Upper lobe of left lung (tissue), 6 donors: ENCODE measurements around the gene MRPS5. TPM values are rescaled to one million over a fixed set of nuclear protein-coding genes. Genes with fewer than 3 reads are reported as not detected.

Source experiments
- ATAC-seq, 2 donors: fragments of 200-7000 bp; cut with Tn5 transposase; one replicate each; pipeline ENCODE4 v1.9.1; 2022; ENCODE audit warnings: mild to moderate bottlenecking in 2 of 2, moderate library complexity in 2 of 2; ENCODE audit not compliant: low FRiP score in 2 of 2
- DNase-seq, 2 donors: peaks; one replicate each; pipeline ENCODE4 v3.0.0-alpha.2; 2019 to 2020
- H3K27ac ChIP-seq, 4 donors: fragments of 200-600 bp; sonication (generic); one replicate each; pipeline ENCODE4 v1.5.1; 2016 to 2019
- H3K27me3 ChIP-seq, 4 donors: fragments of 200-600 bp; sonication (generic); one replicate each; pipeline ENCODE4 v1.5.1; 2017 to 2019
- H3K36me3 ChIP-seq, 4 donors: fragments of 200-600 bp; sonication (generic); one replicate each; pipeline ENCODE4 v1.5.1; 2016 to 2019
- H3K4me1 ChIP-seq, 4 donors: fragments of 200-600 bp; sonication (generic); one replicate each; pipeline ENCODE4 v1.5.1; 2018 to 2019
- H3K4me3 ChIP-seq, 4 donors: fragments of 200-600 bp; sonication (generic); one replicate each; pipeline ENCODE4 v1.5.1; 2017 to 2019; ENCODE audit warnings: mild to moderate bottlenecking in 2 of 4, moderate library complexity in 1 of 4
- H3K9me3 ChIP-seq, 4 donors: fragments of 200-600 bp; sonication (generic); one replicate each; pipeline ENCODE4 v1.5.1; 2018 to 2019
- EP300 ChIP-seq, 4 donors: sonication (generic); formaldehyde crosslinking; IDR thresholded peaks; one replicate each; pipeline ENCODE4 v1.5.1; 2017; ENCODE audit warnings: antibody characterized with exemption in 4 of 4, control low read depth in 2 of 4
- POLR2A ChIP-seq, 4 donors: fragments of 450-650 bp; IDR thresholded peaks; one replicate each; pipeline ENCODE4 v1.5.1; 2016 to 2017; ENCODE audit warnings: antibody characterized with exemption in 4 of 4, mild to moderate bottlenecking in 2 of 4
- POLR2AphosphoS5 ChIP-seq, 2 donors: sonication (generic); formaldehyde crosslinking; IDR thresholded peaks; one replicate each; pipeline ENCODE4 v1.5.1; 2017; ENCODE audit warnings: antibody characterized with exemption in 2 of 2
- WGBS, 2 donors: methylation state at CpG; one replicate each; pipeline ENCODE4 v1.1.5; 2017 to 2018; 5-methylcytosine and 5-hydroxymethylcytosine counted together
- total RNA-seq, 6 donors: library from RNA; depleted of rRNA in 4 of 6; stranded (reverse); fragments of >200 nt in 4 of 6; gene quantifications; one replicate each; pipeline versions ENCODE4 v1.1.0 to v1.2.1, GENCODE V29; 2016 to 2021
- TF ChIP-seq, protein P1 (sequence below), 6 experiments: fragments of 450-650 bp in 4 of 6; fragments of 200-600 bp in 2 of 6; sonication (generic) in 2 of 6; IDR thresholded peaks; one replicate each; pipeline ENCODE4 v1.5.1; 2016 to 2019; ENCODE audit warnings: antibody characterized with exemption in 6 of 6
- donor health status: DM: no; HTN: no; CAD: no; lungs with moderate emphysema.
- donor health status: DM: no; HTN: yes; CAD: no; lungs with severe emphysema.

The MRPS5 gene
- total RNA-seq, 6 donors from 2014 or later: 37.5 to 77.5 (median 47.9) TPM

DNA sequence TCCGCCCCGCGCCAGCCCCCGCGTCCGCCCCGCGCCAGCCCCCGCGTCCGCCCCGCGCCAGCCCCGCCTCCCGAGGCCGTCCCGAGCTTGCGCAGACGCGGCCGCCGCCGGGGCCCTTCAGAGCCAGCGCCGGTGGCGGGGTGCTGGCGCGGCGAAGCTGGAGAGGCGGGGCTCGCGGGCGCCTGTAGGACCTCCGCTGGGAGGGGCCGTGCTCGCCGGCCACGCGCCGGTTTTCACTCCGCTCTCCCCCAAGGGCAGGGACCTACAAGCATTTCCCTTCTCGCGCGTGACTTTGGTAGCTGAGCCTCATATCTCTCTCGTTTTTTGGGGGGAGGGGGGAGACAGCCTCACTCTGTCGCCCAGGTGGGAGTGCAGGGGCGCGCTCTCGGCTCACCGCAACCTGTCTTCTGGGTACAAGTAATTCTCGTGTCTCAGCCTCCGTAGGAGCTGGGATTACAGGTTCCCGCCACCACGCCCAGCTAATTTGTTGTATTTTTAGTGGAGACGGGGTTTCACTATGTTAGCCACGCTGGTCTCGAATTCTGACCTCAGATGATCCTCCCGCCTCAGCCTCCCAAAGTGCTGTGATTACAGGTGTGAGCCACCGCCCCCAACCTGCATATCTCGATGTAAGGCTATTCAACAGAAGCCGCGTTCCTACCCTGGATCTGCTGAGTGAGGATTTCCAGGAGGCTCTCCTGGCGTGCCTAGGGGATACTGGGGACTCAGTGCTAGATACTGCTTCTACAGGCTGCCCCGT lies 38.3 kb upstream of the MRPS5 start, which contains the start of gene ZNF514:
Gene ZNF514, minus strand, starts transcription at position 159 of the 760 bp plus-strand sequence. CDS start 6,595 bp downstream, outside the sequence.
- Histone ChIP-seq H3K27me3 (no peaks in the 10 kb centered on the region), H3K27ac (peak within 1 kb of the TSS; percentile 73 to 87 (median 78)), H3K4me3 (peak within 1 kb of the TSS; percentile 54 to 87 (median 64)), H3K4me1 (peaks cover 14 to 31% (median 15%) of the 10 kb centered on the region in 4 donors), H3K9me3 (peaks cover 0 to 7% (median 2%) of the 10 kb centered on the region in 4 donors), H3K36me3 (peaks cover 0 to 12% (median 7%) of the 10 kb centered on the region in 4 donors)
- ATAC-seq (peak; percentile 80 to 97), DNase-seq (peak; percentile 84 to 97)
- WGBS, 2 donors: 22 to 39% methylated on average over 19 to 30 of the region's 64 CpGs
- peak in 1 of 2 donors; percentile 7 for TF ChIP-seq POLR2AphosphoS5 (IDR thresholded peaks at IDR 0.05)
- TF ChIP-seq POLR2A (IDR thresholded peaks at IDR 0.05): peak in 2 of 4 donors; percentile 12 to 27
- TF ChIP-seq, protein P1, sequence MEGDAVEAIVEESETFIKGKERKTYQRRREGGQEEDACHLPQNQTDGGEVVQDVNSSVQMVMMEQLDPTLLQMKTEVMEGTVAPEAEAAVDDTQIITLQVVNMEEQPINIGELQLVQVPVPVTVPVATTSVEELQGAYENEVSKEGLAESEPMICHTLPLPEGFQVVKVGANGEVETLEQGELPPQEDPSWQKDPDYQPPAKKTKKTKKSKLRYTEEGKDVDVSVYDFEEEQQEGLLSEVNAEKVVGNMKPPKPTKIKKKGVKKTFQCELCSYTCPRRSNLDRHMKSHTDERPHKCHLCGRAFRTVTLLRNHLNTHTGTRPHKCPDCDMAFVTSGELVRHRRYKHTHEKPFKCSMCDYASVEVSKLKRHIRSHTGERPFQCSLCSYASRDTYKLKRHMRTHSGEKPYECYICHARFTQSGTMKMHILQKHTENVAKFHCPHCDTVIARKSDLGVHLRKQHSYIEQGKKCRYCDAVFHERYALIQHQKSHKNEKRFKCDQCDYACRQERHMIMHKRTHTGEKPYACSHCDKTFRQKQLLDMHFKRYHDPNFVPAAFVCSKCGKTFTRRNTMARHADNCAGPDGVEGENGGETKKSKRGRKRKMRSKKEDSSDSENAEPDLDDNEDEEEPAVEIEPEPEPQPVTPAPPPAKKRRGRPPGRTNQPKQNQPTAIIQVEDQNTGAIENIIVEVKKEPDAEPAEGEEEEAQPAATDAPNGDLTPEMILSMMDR (IDR thresholded peaks at IDR 0.05): no peak
- TF ChIP-seq EP300 (IDR thresholded peaks at IDR 0.05): no peak

DNA sequence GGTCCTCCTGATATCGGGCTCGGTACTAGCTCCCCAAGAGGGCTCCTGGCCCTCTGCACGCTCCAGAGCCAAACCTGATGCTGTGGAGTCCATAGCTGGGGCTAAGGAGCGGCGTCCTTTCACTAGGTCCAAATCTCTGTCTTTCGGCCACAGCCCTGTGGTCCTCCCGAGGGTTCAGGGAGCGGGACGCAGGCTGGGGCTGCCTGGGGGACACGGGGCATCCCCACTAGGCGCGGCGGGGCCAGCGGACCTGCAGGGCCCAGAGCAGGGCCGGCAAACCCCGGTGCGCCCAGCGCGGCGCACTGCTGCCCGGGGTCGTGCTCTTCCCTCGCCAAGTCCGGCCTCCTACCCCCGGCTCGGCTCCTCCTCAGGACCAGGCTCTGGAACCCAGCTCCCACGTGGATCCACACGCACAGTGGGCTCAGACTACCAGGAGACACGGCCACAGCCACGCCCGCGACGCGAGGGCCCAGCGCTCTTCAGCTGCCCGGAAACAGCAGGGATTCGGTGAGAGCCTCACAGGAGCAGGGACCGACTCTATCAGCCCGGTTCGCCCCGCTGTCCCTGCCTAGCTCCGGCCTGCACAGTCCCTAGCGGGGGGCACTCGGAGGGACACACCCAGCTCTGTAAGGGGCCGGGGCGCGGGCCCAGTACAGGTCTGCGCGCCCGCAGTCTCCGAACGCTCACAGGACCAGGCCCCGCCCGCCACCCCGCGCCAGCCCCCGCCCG lies 37.4 kb upstream of the MRPS5 start:
- TF ChIP-seq EP300 (IDR thresholded peaks at IDR 0.05) (no peak), POLR2A (IDR thresholded peaks at IDR 0.05) (no peak), POLR2AphosphoS5 (IDR thresholded peaks at IDR 0.05) (no peak)
- TF ChIP-seq, protein P1 (IDR thresholded peaks at IDR 0.05): no peak
- H3K27me3 ChIP-seq: no peaks in the 10 kb centered on the region

DNA sequence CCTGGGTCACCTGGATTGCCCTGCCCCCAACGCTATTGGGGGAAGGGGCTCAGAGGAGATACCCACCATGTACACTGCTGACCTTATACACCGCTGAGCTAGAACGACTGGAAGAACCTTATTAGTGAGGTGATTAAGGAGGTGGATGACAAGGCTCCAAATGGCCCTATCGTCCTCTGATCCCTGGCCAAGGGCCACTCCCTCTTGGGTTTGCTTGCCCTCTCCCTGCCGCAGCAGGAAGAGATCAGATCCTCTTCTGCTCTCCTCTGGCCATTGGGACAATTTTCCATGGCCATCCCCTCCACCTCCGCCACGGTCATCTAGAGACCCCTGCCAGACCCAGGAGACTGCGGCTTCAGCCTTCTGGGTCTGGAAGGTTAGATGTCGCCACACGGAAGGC lies 36.8 kb upstream of the MRPS5 start:
- H3K36me3 ChIP-seq: peaks cover 0 to 22% (median 16%) of the 10 kb centered on the region in 4 donors
- peaks cover 6 to 20% (median 10%) of the 10 kb centered on the region in 4 donors for H3K4me1 ChIP-seq
- H3K4me3 ChIP-seq: peak overlapping the region; percentile 54 to 87 (median 64)
- 57 to 71% methylated on average over 7 to 10 of the region's 10 CpGs for WGBS, 2 donors
- ATAC-seq (no peak), DNase-seq (no peak)
- no peaks in the 10 kb centered on the region for H3K27me3 ChIP-seq
- TF ChIP-seq POLR2AphosphoS5 (IDR thresholded peaks at IDR 0.05) (no peak), EP300 (IDR thresholded peaks at IDR 0.05) (no peak), POLR2A (IDR thresholded peaks at IDR 0.05) (no peak)
- TF ChIP-seq, protein P1 (IDR thresholded peaks at IDR 0.05): no peak
- H3K27ac ChIP-seq: no peak overlapping the region
- H3K9me3 ChIP-seq: peaks cover 0 to 16% (median 5%) of the 10 kb centered on the region in 4 donors

More for the DNA sequence above, 37.4 kb upstream of the MRPS5 start:
- Histone ChIP-seq H3K27ac (peak overlapping the region; percentile 73 to 87 (median 78)), H3K4me1 (peaks cover 6 to 24% (median 10%) of the 10 kb centered on the region in 4 donors), H3K9me3 (peaks cover 0 to 10% (median 5%) of the 10 kb centered on the region in 4 donors), H3K4me3 (peak overlapping the region; percentile 54 to 87 (median 64)), H3K36me3 (peaks cover 0 to 20% (median 12%) of the 10 kb centered on the region in 4 donors)
- peak; percentile 69 to 76 for ATAC-seq
- peak; percentile 40 to 90 for DNase-seq
- WGBS, 2 donors: 16 to 20% methylated on average over 1 to 5 of the region's 58 CpGs

DNA sequence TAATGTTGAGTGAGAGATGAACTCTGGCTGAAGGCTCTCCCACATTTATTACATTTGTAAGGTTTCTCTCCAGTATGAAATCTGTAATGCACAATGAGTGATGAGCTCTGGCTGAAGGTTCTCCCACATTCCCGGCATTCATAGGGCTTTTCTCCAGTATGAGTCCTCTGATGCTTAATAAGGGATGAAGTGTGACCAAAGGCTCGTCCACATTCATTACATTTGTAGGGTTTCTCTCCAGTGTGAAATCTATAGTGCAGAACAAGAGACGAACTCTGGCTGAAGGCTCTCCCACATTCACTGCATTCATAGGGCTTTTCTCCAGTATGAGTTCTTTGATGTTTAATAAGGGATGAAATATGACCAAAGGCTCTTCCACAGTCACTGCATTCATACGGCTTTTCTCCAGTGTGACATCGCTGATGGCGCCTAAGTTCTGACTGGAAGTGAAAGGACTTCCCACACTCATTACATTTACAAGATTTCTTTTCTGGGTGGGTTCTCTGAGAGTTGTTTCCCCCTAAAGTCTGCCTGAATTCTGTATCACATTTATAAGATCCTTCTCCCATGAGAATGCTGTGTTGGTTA lies 27.9 kb upstream of the MRPS5 start:
- no peaks in the 10 kb centered on the region for H3K4me1 ChIP-seq
- 94% methylated on average over 6 of the region's 6 CpGs for WGBS, 2 donors
- H3K4me3 ChIP-seq: no peak overlapping the region
- no peaks in the 10 kb centered on the region for H3K27me3 ChIP-seq
- ATAC-seq: no peak
- no peak overlapping the region for H3K27ac ChIP-seq
- H3K9me3 ChIP-seq: peaks cover 76 to 95% (median 84%) of the 10 kb centered on the region in 4 donors
- DNase-seq: no peak
- peaks cover 19 to 60% (median 44%) of the 10 kb centered on the region in 4 donors for H3K36me3 ChIP-seq
- TF ChIP-seq EP300 (IDR thresholded peaks at IDR 0.05) (no peak), POLR2A (IDR thresholded peaks at IDR 0.05) (no peak), POLR2AphosphoS5 (IDR thresholded peaks at IDR 0.05) (no peak)
- TF ChIP-seq, protein P1 (IDR thresholded peaks at IDR 0.05): no peak
